IPS-NIHi7 (cell line): Measurements from ENCODE around the gene TSC22D4.
"Not testable (repeated sequence)": the region's sequence is repeated elsewhere in the genome, so short reads cannot be mapped to it uniquely, and the experiment has no call there.

ENCODE experiments used
- DNase-seq: peaks from one replicate; pipeline ENCODE4 v3.0.0; 2012; ENCODE audit warnings: mixed read lengths; ENCODE audit errors: extremely low spot score

Gene TSC22D4

DNA sequence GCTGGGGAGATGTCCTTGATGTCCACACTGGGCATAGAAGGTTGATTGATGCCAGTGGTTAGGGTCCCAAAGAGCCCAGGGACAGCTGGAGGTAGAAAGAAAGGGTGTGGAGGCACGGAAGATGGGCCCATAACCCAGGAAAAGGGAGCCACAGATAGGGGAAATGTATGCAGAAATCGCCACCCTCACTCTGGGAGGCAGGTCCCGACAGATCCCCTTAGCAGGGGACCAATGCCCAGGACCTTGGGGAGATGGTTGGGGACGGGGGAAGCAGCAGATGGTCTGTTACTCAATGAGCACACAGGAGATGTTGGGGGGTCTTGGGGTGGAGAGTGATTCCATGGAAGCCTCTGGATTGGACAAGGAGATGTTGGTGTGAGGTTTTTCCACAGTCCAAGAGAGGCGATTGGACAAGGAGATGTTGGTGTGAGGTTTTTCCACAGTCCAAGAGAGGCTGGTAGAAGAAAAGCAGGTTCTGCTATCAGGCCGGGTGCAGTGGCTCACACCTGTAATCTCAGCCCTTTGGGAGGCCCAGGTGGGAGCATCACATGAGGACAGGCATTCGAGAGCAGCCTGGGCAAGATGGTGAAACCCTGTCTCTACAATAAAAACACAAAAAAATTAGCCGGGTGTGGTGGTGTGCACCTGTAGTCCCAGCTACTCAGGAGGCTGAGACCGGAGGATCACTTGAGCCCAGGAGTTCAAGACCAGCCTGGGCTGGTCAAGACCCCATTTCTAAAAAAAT, 35.7 kb downstream of the TSC22D4 start:
- DNase-seq: no peak

DNA sequence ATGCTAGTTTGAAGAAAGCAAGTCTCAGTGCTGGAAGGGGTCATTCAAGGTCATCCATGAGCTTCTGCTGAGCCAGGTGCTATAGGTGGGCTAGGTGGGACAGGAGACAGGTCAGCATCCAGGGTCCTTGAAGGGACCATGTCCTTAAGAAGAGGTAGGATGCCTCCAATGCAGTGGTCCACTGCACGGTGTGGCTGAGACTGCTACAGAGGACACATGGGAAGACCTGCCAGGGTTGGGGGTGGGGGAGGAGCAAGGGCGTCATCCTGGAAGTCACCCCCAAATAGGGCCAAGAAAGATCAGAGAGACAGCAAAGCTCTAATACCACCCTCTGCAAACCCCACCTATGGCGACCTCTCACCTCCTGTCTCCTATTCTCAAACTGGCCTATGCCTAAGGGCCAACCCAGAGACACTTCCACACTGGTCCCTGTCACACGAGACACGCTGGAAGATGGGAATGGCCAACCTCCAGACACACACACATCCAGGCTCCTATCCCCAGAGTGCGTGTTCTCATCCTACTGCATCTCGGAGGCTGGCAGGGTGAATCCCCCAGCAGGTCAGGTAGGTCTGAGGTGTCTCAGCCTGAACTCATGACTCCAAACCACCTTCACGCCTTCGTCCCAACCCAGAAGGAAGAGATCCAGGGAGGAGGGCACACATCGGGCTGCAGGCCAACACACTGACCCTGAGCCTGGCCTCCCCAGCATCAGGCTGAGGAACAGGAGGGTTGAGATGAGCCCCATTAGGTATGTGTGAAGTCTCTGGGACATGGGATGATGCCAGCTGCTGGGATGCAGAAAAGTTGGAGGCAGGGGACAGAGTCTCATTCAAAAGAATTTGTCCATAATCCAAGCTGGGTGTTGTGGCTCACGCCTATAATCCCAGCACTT, 37.1 kb downstream of the TSC22D4 start:
- DNase-seq: no peak

DNA sequence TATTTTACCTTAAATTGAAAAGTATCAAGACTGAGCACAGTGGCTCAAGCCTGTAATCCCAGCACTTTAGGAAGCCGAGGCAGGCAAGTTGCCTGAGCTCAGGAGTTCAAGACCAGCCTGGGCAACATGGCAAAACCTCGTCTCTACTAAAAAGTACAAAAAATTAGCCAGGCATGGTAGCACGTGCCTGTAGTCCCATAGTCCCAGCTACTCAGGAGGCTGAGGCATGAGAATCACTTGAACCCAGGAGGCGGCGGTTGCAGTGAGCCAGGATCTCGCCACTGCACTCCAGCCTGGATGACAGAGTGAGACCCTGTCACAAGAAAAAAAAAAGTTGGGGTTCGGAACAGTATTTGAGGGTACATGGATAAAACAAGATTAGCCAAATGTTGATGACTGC, 39.8 kb downstream of the TSC22D4 start:
- not testable (repeated sequence) for DNase-seq

- DNase-seq: not testable (repeated sequence)
These were observed 40.3 kb downstream of the TSC22D4 start for GRCh38 chr7:100438731-100439130.

- DNase-seq: no peak
These were observed 40.8 kb downstream of the TSC22D4 start for GRCh38 chr7:100438172-100438571.

DNA sequence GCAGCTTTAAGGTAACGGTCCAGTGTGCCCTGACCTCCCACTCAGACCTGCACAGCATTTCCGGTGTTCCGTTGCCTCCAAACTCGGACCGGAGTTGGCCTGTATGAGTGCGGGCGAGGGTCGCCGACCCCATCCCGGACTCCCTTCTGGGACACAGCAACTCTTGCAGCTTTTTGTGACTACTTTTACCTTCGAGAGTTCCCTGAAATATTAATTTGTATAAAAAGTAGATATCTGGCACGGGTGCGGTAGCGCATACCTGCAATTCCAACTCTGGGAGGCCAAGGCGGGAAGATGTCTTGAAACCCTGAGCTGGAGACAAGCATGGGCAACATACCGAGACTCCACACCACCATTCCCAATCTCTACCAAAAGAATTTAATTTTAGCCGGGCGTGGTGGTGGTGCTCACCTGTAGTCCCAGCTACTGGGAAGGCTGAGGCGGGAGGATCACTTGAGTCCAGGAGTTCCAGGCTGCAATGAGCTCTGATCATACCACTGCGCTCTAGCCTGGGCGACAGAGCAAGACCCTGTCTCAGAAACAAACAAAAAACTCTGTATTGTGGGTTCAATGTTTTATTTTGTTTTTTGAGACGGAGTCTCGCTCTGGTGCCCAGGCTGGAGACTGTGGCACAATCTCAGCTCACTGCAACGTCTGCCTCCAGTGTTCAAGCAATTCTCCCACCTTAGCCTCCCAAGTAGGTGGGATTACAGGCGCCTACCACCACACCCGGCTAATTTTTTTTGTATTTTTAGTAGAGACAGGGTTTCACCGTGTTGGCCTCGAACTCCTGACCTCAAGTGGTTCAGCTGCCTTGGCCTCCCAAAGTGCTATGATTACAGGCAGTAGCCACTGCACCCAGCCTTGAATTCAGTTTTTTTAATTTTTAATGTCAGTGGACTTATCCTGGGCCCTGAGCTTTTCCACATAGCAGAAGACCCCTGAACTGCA, 41.6 kb downstream of the TSC22D4 start:
- no peak for DNase-seq

GRCh38 chr7:100435401-100436304, 43.4 kb downstream of the TSC22D4 start:
- DNase-seq: peak; percentile 39

DNA sequence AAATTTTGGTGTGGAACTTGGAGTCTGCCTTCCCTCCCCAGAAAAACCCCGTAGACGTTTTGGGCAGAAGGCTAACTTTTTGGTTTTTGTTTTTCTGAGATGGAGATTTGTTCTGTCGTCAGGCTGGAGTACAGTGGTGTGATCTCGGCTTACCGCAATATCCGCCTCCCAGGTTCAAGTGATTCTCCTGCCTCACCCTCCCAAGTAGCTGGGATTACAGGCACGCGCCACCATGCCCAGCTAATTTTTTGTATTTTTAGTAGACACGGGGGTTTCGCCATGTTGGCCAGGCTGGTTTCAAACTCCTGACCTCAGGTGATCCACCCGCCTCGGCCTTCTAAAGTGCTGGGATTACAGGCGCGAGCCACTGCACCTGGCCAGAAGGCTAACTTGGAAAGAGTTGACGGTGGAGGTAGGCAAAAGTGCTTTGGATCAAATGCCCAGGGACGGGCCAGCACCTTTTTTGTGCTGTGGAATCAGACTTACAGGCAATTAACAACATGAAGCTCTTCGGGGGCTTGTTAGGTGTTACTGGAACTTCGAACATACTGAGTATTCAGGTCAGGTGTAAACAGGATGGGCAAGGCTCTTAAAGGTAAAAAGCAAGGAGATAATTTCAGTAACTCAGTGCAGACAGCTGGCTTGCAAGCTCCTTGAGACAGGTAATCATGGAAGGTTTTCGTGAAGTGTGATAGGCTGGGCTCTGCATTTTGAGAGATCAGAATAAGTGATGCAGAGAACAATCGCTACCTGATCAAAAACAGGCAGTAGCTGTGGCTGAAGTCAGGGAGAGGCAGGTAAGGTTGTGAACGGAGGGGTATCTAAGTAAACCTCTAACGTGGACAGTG, 44.5 kb downstream of the TSC22D4 start:
- DNase-seq: no peak

GRCh38 chr7:100433592-100434296, 45.3 kb downstream of the TSC22D4 start:
- no peak for DNase-seq

- DNase-seq: no peak
These were observed 45.8 kb downstream of the TSC22D4 start for GRCh38 chr7:100433276-100433591.

- no peak for DNase-seq
These were observed 46.3 kb downstream of the TSC22D4 start for GRCh38 chr7:100432621-100433275.

- DNase-seq: no peak
These were observed 47.0 kb downstream of the TSC22D4 start for GRCh38 chr7:100432053-100432452.

DNA sequence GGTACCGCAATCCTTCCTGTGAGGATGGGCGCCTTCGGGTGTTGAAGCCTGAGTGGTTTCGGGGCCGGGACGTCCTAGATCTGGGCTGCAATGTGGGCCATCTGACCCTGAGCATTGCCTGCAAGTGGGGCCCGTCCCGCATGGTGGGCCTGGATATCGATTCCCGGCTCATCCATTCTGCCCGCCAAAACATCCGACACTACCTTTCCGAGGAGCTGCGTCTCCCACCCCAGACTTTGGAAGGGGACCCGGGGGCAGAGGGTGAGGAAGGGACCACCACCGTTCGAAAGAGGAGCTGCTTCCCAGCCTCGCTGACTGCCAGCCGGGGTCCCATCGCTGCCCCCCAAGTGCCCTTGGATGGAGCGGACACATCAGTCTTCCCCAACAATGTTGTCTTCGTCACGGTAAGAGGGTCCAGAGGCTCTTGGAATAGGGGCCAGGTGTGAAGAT, 47.7 kb downstream of the TSC22D4 start:
- no peak for DNase-seq

- DNase-seq: no peak
These were observed 48.3 kb downstream of the TSC22D4 start for GRCh38 chr7:100430493-100431285.

DNA sequence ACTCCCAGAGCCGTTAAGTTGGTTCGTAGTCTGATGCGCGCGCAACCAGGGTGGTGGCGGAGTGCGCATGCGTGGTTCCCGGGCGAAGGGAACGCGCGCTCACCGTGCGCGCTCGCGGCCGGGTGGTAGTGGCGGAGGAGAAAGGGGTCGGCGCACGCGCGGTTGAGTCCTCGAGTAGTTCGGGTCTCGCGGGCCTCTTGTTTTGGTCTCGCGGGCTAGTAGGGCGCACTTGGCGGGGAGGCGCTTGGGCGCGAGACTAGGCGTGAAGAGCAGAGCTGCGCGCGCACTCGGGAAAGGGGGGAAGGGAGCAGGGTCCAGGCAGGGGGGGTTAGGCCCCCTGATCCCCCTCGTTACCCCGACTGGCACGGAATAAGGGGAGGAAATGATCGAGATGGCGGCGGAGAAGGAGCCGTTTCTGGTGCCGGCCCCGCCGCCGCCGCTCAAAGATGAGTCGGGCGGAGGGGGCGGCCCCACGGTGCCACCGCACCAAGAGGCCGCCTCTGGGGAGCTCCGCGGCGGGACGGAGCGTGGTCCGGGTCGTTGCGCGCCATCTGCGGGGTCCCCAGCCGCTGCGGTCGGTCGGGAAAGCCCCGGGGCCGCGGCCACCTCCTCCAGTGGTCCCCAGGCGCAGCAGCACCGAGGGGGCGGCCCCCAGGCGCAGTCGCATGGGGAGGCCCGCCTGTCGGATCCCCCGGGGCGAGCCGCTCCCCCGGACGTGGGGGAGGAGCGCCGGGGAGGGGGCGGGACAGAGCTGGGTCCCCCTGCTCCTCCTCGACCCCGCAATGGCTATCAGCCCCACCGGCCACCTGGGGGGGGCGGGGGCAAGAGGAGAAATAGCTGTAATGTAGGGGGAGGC, 49.1 kb downstream of the TSC22D4 start, which contains the start of gene MEPCE:
TSS of gene MEPCE (plus strand) at position 195 of the 856 bp plus-strand sequence. CDS start at position 383, 188 bp downstream.
- DNase-seq: peak; percentile 90

GRCh38 chr7:100428967-100429636, 49.9 kb downstream of the TSC22D4 start:
- peak; percentile 91 for DNase-seq
